Skeletal muscle cell (primary cell): Measurements from ENCODE around the gene CALHM4.

Source experiments
- DNase-seq: peaks from one replicate; pipeline ENCODE4 v3.0.0-alpha.2; 2010; ENCODE audit warnings: low read depth
- H3K4me3 ChIP-seq: 2 replicates; pipeline ENCODE4 v1.5.1; 2011; ENCODE audit warnings: low read depth, mild to moderate bottlenecking, control low read depth, low read length, moderate library complexity

Gene CALHM4

DNA sequence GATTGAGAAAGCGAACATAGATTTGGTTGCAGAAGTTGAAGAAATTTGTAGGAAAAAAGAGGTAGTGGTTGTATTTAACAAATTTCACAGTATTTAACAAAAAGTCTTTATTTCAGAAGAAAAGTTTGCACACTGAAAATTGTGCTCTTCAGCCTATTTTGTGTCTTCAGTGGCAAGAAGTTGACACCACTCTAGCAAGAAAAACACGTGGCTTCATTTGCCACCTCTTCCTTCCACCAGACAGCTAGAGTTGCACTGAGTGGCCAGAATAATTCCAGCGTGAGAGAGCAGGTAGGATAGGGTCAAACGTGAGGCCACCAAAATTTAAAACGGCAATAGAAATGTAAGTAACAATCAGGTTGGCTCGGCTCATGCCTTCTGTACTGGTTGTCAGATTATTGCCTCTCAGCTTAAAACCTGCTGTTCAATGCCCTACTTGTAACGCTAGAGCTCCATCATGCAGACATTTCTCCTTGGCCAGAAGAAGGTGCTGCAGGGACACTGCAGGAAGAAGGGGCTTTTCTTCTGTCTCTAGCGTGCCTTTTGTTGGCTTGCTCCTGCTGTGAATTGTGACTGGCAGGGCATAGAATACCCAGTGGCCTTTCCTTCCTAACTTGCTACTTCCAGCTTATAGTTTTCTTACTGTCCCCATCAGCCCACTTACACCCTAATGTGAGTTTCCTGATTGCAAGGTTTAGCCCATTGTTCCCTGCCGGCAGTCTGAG lies 20.2 kb upstream of the CALHM4 start:
- H3K4me3 ChIP-seq: no peak overlapping the region
- no peak for DNase-seq

DNA sequence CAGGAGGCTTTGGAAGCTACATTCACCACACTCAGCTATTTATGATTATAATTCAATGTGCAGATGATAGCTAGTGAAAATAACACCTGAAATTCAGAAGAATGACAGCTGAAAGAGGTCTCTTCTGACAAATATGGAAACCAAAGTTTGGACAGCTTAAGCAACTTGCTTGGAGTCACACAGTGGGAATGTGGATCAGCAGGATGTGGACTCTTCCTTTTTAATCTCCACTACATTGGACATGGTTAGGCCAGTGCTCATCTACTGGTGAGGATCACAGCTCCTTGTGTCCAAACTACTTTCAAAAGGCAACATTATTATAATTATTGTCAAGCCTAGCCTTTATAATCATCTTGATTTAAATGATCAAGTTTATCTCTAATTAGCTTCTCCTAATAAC lies 18.4 kb upstream of the CALHM4 start:
- no peak for DNase-seq
- H3K4me3 ChIP-seq: no peak overlapping the region

DNA sequence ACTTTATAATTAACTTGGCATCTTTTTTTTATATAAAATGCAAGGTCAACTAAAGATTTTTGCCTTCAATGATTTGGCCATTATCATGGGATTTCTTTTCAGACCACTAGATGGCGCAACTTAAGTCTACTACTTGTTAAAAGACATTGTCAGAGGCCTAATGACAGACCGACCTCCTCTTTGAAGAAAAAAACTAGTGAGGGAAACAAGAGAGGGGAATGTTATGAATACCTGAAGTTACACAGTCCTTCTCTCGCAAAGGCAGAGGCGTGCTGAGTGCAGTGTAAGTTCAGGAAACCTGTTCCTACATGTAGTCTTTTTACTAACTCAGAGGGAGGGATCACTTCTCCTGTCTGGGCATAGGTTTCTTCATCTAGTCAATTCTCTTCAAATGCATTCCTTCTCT lies 17.3 kb upstream of the CALHM4 start:
- DNase-seq: no peak
- H3K4me3 ChIP-seq: no peak overlapping the region

DNA sequence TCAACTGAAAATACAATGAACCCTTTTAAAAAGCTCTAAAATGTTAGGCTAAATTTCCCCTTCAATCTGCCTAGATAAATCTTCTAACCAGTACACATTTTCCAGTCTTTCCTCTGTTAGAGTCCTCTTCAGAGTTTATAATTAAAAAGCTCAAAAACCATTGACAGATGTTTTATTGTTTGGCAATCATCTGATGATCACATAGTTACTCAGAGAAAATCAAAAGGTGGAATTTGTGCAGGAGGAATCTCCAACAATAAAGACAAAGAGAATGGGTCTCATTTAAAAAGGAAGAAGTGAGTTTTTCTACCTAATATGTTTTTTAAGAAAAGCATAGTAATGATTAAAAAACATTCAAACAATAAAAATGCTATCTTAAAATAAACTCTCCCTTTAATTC lies 11.1 kb upstream of the CALHM4 start:
- no peak overlapping the region for H3K4me3 ChIP-seq
- DNase-seq: no peak

DNA sequence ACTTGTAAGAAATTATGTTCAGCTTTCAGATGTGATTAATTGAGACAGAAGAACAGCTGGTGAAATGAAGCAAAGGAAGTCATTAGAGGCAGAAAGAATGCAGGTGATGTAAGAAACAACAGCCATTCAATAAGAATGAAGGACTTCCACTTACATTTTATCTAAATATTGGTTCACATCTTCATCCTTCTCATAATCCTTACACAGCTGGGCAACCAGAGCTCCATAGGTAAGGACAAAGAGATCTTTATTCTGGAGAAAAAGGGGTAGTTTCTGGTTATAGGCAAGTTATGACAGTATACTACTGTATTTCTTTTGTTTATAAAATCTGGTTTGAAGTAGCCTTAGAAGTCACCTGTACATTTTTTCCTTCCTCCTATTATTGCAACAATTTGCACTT lies 10.4 kb upstream of the CALHM4 start:
- DNase-seq: no peak
- H3K4me3 ChIP-seq: no peak overlapping the region

DNA sequence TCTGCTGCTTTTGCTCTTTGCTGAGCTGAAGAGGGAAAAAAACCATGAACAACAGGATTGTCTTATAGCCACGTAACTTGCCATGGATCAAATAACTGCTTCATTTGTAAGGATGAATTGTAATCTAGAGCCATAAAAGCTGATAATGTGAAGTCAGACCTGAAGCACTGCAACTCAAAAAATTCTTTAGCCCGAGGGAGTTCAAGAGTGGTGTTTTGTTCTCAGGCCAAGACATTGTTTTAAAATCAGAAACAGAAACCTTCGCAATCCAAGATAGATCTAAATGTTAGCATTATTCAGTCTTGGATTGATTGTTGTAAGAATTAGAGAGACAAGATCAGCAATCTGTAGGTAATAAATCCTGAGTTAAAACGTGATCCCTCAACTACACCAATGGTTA lies 7.9 kb upstream of the CALHM4 start, which contains the start of gene TRAPPC3L:
TRAPPC3L (minus strand) TSS at position 34 of the 400 bp plus-strand sequence. CDS start 170 bp downstream, outside the sequence.
- no peak within 1 kb of the TSS for H3K4me3 ChIP-seq

DNA sequence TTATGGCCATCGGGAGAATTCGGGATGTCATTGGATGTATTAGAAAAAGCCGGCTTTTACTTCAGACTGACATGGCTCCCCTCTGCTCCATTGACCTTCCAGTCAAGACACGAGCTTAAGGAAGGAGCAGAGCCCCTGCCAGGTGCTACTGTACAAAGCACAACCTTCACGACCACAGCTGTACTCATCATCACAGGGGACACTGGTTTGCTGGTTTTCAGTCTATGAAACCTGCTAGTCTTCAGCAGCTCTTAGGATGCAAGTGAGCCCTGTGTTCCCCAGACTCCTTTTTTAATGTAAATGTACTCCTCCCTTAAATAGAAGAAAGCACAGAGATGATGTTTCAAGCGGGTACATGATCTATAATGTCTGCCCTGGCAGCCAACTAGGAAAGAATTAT lies 6.2 kb upstream of the CALHM4 start:
- DNase-seq: no peak
- H3K4me3 ChIP-seq: no peak overlapping the region

More for the DNA sequence above, 7.9 kb upstream of the CALHM4 start, which contains the start of gene TRAPPC3L:
- no peak for DNase-seq

DNA sequence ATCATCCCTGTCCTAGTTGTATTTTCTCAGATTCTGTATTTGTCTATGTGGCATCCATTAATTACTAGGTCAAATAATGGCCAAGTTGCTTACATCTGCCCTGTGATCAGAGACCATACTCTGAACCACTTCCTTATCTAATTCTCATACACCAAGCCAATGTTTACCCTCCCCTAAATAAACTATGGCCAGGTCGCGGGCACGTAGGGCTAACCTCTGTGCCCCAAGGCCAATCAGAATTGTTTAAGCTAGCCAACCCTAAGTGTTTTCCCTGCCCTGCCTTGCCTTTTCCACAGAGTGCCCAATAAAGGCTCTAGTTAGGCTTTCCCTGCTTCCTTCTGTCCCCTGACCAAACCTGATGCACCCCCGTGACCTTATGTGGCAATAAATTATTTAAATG lies 2.8 kb upstream of the CALHM4 start:
- no peak overlapping the region for H3K4me3 ChIP-seq
- no peak for DNase-seq

DNA sequence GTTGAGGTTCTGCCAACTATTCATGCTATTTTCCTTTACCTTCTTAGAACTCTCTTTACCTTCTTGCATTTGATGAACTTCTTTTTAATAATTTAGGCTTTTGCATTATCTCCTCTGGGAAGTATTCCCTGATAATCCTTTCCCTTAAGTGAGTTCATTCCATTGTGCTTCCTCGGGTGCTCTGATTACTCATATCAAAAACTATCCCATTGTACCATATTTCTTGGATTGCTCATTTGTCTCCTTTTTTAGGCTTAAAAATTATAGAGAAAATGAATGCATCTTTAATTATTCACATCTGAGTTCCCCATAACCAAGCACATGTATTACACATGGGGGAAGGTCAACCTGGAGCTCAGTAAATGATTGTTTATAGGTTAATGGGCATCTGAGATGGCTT lies 2.5 kb downstream of the CALHM4 start:
- peak; percentile 43 for DNase-seq
- H3K4me3 ChIP-seq: no peak overlapping the region

DNA sequence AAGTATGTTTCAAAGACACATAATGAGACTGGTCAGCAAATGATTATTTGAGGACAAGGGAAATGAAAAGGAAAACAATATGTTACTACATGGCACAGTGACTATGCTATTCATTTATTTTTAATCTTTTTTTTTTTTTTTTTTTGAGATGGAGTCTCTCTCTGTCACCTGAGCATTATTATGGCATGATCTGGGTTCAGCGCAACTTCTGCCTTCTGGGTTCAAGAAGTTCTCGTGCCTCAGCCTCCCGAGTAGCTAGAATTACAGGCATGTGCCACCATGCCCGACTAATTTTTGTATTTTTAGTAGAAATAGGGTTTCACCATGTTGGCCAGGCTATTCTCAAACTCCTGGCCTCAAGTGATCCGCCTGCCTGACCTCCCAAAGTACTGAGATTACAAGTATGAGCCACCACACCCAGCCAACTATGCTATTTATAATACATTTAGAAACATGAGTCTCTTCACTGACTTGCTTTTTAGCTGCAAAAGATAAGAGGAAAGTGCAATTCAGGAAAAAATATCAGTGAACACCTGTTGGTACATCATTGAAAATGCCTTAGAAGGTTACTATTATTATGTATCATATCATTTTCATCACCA lies 3.4 kb downstream of the CALHM4 start:
- no peak for DNase-seq

DNA sequence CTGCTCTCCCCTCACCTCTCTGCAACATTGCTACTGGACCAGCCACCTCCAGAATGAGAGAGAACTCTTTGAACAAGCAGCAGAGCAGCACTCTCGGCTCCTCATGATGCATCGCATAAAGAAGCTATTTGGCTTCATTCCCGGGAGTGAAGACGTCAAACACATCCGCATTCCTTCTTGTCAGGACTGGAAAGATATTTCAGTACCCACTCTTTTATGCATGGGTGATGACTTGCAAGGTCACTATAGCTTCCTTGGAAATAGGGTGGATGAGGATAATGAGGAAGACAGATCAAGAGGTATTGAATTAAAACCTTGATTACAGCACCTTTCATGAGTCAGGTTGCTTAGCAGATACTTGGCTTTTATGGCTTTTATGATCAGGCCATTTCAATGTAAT lies 4.3 kb downstream of the CALHM4 start:
- H3K4me3 ChIP-seq: no peak overlapping the region
- peak; percentile 93 for DNase-seq

More for the DNA sequence above, 3.4 kb downstream of the CALHM4 start:
- no peak overlapping the region for H3K4me3 ChIP-seq

DNA sequence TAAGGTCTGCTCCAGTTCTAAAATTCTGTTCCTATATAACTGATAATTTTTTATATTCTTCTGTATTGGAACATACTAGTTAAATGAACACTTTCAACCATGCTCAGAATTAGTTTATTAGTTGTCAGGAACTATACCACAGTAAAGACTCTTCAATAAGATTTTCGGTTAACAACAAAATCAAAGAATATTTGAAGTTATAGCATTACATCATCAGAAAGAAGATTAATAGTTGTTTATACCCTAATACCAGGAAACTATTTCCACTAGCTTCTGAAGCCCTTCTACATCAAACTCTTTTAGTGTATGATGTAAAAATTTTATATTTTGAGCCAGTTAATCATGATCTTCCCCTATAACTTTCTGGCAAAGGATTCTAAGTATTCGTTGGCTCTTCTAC lies 6.6 kb downstream of the CALHM4 start:
- H3K4me3 ChIP-seq: no peak overlapping the region
- DNase-seq: no peak

DNA sequence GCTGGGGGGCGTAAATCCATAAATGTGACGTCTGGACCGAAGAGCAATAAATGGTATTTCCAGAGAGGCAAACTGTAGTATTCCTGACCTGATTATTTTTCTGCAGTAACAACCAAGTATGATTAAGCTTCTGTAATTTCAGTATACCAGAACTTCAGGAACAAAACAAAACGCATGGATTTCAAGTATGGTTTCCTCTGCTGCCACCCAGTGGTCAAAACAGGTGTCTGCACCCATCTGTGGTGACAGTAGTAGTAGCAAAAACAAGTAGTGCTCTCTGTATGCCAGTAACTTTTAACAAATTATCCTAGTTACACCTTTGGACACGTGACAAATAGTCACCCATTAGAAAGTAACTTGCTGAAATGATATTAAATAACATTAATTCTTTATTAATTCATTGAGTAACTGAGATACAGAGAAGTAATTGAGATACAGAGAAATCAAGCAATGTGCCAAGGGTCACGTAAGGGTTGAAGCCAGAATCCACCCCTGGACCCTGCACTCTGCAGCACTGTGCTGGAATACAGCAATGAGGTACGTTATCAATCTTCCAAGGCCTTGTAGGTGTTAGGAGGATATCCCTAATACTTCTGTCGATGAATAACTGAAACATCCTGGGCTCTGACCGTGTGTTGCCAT lies 7.9 kb downstream of the CALHM4 start:
- H3K4me3 ChIP-seq: no peak overlapping the region
- no peak for DNase-seq

DNA sequence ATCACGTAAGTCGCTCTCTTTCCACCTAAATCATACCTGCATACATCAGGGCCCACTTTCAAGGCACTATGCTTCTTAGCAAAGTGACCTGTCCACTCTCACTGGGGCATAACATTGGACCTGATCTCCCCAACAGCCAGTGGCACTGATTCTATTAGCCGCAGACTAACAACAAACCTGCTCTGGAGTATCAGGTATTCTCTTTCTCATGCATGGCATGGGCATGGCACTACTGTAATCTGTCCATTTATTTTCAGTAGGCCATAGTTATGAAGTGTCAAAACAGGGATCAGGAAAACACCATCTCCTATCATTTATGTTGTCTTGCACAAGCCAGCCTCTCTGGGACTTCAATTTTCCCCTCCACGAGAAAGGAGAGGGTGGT lies 8.5 kb downstream of the CALHM4 start:
- DNase-seq: no peak
- no peak overlapping the region for H3K4me3 ChIP-seq

DNA sequence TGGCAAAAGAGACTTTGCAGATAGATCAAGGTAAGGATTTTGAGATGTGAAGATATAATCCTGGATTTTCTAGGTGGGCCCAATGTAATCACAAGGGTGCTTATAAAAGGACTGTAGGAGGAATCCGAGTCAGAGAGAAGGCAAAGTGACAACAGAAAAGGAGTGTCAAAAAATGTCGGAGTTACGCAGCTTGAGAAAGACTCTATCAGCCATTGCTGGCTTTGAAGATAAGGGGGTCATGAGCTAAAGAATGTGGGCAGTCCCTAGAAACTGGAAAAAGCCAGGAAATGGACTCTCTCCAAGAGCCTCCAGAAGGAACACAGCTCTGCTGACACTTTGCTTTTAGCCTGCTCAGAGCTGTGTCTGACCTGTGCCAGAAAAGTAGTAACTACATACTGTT lies 9.1 kb downstream of the CALHM4 start:
- no peak overlapping the region for H3K4me3 ChIP-seq
- DNase-seq: no peak

DNA sequence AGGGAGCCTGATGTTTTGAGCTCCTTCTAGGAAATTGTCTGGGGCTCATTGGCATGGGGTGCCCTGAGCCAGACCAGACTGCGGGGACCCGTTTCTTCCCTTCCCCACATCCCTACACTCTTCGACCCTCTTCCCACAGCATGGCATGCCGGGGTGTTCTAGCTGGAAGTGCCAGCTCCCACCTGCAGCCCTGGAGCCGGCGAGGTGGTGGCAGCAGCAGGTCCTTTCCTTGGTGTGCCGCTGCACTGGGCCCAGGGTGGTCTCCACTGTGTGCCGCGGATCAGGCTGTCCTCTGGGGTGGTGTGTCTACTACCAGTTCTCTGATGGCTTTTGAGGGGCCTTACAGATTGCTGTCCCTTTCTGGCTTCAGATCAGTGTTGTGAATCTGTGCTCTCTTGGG lies 10.3 kb downstream of the CALHM4 start:
- no peak overlapping the region for H3K4me3 ChIP-seq
- DNase-seq: no peak

DNA sequence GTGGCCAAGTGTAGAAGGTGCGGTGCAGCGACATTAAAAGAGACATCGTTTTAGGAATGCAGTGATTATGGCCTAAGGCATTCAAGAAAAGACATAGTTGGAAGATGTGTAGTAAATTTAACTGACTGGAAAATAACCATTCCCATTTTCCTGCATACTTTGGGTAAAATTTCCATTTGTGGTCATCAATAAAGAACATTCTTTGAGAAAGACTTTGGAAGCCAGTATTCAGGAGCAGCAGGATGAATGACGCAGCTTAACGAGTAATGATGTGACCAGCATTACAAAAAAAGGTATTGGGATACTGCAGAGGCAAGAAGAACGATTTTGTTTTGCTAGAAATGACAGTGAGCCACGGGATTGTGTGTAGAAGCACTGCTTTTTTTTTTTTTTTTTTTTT lies 10.8 kb downstream of the CALHM4 start:
- DNase-seq: no peak
- H3K4me3 ChIP-seq: no peak overlapping the region

DNA sequence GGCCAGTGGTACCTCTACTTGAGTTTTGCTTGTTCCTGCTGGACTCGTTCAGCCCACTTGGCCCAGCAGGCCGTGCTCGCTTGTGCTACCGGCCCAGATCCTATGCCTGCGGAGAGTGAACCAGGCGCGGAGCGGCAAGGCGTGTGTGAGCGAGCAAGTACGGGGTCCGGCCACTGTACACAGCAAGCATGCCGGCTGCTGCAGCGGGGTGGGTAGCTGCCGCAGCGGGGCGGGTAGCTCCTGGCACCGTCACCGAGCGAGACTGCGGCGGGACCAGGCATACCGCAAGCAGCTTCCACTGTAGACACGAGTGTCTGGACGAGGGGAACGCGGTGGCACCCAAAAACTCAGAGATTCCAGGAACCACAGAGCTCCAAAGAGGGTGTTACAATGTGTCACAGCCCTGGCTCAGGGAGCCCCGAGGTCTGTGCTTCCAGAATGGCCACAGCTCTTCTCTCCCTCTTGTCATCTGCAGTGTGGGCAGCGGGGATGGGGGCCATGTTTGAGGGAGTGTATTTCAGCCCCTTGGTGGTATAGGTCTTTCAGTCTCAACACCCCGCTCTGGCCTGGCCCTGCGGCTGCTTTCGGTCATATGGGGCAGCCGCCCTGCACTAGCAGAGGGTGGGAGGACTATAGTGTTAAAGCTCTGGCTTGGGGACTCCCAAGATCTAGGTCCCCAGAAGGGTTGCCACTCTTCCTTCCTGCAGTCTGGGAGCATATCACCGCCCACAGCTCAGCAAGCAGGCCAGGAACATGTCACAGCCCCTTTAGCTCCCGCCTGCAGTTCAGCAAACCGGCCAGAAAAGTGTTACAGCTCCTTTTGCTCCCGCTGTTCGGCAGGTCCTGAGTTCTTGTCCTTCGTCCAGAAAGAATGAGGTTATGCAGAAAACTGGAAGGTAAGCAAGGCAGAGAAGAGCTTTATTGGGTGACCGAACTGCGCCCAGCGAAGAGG lies 11.6 kb downstream of the CALHM4 start:
- no peak for DNase-seq

DNA sequence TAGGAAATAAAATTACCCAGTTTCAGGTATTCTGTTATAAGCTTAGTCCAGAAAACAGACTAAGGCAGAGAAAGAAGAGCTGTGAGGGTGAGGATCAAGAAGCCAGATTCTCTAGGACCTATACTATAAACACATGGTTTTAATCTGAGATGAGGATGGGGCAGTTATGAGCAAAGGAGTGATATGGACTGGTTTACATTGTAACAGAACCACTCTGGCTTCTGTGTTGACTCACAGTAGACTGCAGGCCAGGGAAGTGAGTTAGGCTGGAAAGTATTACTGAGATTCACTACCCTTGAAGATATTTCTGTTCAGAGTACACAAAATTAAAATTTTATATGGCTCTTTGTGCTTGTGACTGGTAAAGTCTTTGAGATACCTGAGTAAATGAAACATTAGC lies 14.6 kb downstream of the CALHM4 start:
- H3K4me3 ChIP-seq: no peak overlapping the region
- DNase-seq: no peak

More for the DNA sequence above, 11.6 kb downstream of the CALHM4 start:
- H3K4me3 ChIP-seq: peak overlapping the region; percentile 8
